ENCODE results near the gene KIF1B. TPM values are rescaled to one million over a fixed set of nuclear protein-coding genes. Genes with fewer than 3 reads are reported as not detected.

The KIF1B gene
- total and polyA plus RNA-seq, 10 of the 15 experiments (the other 5 are each of a cell fraction or from before 2014, with no cell fraction given), result 2.1 to 16.5 (median 8.7) TPM

- TF ChIP-seq, protein P1, sequence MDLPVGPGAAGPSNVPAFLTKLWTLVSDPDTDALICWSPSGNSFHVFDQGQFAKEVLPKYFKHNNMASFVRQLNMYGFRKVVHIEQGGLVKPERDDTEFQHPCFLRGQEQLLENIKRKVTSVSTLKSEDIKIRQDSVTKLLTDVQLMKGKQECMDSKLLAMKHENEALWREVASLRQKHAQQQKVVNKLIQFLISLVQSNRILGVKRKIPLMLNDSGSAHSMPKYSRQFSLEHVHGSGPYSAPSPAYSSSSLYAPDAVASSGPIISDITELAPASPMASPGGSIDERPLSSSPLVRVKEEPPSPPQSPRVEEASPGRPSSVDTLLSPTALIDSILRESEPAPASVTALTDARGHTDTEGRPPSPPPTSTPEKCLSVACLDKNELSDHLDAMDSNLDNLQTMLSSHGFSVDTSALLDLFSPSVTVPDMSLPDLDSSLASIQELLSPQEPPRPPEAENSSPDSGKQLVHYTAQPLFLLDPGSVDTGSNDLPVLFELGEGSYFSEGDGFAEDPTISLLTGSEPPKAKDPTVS (IDR thresholded peaks at IDR 0.05; ENCODE audit: low read depth, low read length), result no peak
- TF ChIP-seq MEF2B (IDR thresholded peaks at IDR 0.05; ENCODE audit: partially characterized antibody, poor library complexity, severe bottlenecking) (no peak), LARP7 (IDR thresholded peaks at IDR 0.05) (no peak), SUZ12 (IDR thresholded peaks at IDR 0.05; ENCODE audit: unreplicated experiment) (no peak), SRF (IDR thresholded peaks at IDR 0.05; ENCODE audit: low read depth in 2 of 2, low read length in 2 of 2) (no peak), PAX8 (IDR thresholded peaks at IDR 0.05) (no peak)
Observed at GRCh38 chr1:10324627-10325026, 114.3 kb downstream of the KIF1B start (continued).

DNA sequence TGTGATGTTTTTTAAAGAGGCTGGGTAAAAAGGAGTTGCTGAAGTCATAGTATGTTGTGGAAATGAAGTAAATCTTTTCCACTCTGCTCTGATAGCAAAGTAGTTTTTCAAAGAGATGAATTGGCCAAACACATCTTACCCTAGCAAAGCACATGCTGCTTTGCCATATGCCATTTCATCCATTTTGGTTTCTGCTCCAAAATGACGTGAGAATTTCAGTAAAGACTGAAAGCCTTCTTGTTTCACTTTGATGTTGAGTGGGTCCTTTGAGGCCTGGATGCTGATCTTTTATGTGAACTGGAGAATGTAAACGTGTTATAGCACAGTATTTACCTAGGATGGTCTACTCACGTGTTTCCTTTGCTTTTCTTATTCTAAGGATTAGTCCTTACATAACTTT, 115.2 kb downstream of the KIF1B start:
- Histone ChIP-seq H3K27me3 (replicated peaks in 1 of 2; ENCODE audit: control insufficient read depth in 2 of 2, insufficient read depth in 2 of 2, low read length in 1 of 2) (no peaks in the 10 kb centered on the region), H3K36me3 (ENCODE audit: control insufficient read depth in 2 of 2, insufficient read depth in 2 of 2, low read length in 1 of 2) (no peaks in the 10 kb centered on the region; a peak in 2 of 4 replicates), H3K4me1 (ENCODE audit: control insufficient read depth, insufficient read depth, low read length) (no peaks in the 10 kb centered on the region), H3K79me2 (ENCODE audit: control insufficient read depth, insufficient read depth, low read length) (no peaks in the 10 kb centered on the region), H3K27ac (ENCODE audit: control insufficient read depth, insufficient read depth) (no peak overlapping the region), H3K9ac (ENCODE audit: control insufficient read depth, insufficient read depth, low read length) (no peak overlapping the region), H2AFZ (ENCODE audit: control insufficient read depth, low read depth, low read length) (no peak overlapping the region), H3K4me2 (ENCODE audit: control insufficient read depth, insufficient read depth) (no peak overlapping the region), H4K20me1 (ENCODE audit: control insufficient read depth, insufficient read depth) (no peaks in the 10 kb centered on the region), H3K4me3 (no peak overlapping the region), H3K9me3 (replicated peaks; ENCODE audit: control insufficient read depth, insufficient read depth, low read length) (no peaks in the 10 kb centered on the region)
- RAD21 ChIA-PET (ENCODE audit: unreplicated experiment), result no interaction called here
- WGBS (ENCODE audit: insufficient coverage, insufficient replicate concordance, low lambda C conversion rate, missing lambda C conversion rate), result 42% methylated on average over 3 of the region's 3 CpGs
- POLR2A ChIA-PET, result no interaction called here
- FAIRE-seq (no peak), ATAC-seq (no peak), DNase-seq (ENCODE audit: low read depth, low spot score) (no peak)
- in situ Hi-C loops (cut with MboI), result no loop called here
- BruUV-seq (replicated peaks), result no TSS peak
- TF ChIP-seq NR2C1 (IDR thresholded peaks at IDR 0.05), result no peak
- no peak for TF ChIP-seq TCF3 (IDR thresholded peaks at IDR 0.05; ENCODE audit: borderline replicate concordance, insufficient read depth, low read depth, low read length)
- TF ChIP-seq NFYA (IDR thresholded peaks at IDR 0.05; ENCODE audit: borderline replicate concordance, low read depth, low read length), result no peak
- no peak for TF ChIP-seq PAX5 (IDR thresholded peaks at IDR 0.05; ENCODE audit: borderline replicate concordance, low read depth, low read length)
- no peak for TF ChIP-seq RELA (IDR thresholded peaks at IDR 0.05; ENCODE audit: borderline replicate concordance, partially characterized antibody)
- TF ChIP-seq, protein P2, sequence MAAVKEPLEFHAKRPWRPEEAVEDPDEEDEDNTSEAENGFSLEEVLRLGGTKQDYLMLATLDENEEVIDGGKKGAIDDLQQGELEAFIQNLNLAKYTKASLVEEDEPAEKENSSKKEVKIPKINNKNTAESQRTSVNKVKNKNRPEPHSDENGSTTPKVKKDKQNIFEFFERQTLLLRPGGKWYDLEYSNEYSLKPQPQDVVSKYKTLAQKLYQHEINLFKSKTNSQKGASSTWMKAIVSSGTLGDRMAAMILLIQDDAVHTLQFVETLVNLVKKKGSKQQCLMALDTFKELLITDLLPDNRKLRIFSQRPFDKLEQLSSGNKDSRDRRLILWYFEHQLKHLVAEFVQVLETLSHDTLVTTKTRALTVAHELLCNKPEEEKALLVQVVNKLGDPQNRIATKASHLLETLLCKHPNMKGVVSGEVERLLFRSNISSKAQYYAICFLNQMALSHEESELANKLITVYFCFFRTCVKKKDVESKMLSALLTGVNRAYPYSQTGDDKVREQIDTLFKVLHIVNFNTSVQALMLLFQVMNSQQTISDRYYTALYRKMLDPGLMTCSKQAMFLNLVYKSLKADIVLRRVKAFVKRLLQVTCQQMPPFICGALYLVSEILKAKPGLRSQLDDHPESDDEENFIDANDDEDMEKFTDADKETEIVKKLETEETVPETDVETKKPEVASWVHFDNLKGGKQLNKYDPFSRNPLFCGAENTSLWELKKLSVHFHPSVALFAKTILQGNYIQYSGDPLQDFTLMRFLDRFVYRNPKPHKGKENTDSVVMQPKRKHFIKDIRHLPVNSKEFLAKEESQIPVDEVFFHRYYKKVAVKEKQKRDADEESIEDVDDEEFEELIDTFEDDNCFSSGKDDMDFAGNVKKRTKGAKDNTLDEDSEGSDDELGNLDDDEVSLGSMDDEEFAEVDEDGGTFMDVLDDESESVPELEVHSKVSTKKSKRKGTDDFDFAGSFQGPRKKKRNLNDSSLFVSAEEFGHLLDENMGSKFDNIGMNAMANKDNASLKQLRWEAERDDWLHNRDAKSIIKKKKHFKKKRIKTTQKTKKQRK (IDR thresholded peaks at IDR 0.05; ENCODE audit: low read depth, low read length), result no peak
- TF ChIP-seq, protein P3, sequence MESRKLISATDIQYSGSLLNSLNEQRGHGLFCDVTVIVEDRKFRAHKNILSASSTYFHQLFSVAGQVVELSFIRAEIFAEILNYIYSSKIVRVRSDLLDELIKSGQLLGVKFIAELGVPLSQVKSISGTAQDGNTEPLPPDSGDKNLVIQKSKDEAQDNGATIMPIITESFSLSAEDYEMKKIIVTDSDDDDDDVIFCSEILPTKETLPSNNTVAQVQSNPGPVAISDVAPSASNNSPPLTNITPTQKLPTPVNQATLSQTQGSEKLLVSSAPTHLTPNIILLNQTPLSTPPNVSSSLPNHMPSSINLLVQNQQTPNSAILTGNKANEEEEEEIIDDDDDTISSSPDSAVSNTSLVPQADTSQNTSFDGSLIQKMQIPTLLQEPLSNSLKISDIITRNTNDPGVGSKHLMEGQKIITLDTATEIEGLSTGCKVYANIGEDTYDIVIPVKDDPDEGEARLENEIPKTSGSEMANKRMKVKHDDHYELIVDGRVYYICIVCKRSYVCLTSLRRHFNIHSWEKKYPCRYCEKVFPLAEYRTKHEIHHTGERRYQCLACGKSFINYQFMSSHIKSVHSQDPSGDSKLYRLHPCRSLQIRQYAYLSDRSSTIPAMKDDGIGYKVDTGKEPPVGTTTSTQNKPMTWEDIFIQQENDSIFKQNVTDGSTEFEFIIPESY (IDR thresholded peaks at IDR 0.05), result no peak
- TF ChIP-seq ZNF274 (IDR thresholded peaks at IDR 0.05; ENCODE audit: insufficient read depth, insufficient read length), result no peak
- TF ChIP-seq ZNF217 (IDR thresholded peaks at IDR 0.05), result no peak
- SMC1A ChIA-PET (ENCODE audit: uncharacterized antibody, unreplicated experiment), result interaction anchor here (2.8 kb wide), 1 partner anchor 116 kb away, joined by 10 read pairs; no protein-coding TSS in a partner anchor
- CTCF ChIA-PET, result no interaction called here
- intact Hi-C loops (cut with micrococcal nuclease; ENCODE audit: unreplicated experiment), result no loop called here
